A549 (cell line): Measurements from ENCODE around the gene TNS3. TPM values are rescaled to one million over a fixed set of nuclear protein-coding genes. Genes with fewer than 3 reads are reported as not detected.

Source experiments
- ATAC-seq, 2 experiments: fragments of 200-7000 bp in 1 of 2; fragments of >200 bp in 1 of 2; cut with Nextera tagmentation in 1 of 2; cut with Tn5 transposase in 1 of 2; 3 replicates each; pipeline versions ENCODE4 v1.8.0 to v1.9.1; 2018 to 2020; ENCODE audit warnings: mild to moderate bottlenecking in 1 of 2, moderate library complexity in 1 of 2
- CTCF ChIA-PET: fragments of 300-600 bp; sonication (Branson Sonifier 250); formaldehyde crosslinking; extraction: SDS; loops from one replicate; lab custom pipeline; 2021; ENCODE audit warnings: antibody characterized with exemption, inconsistent platforms; lab: Yijun Ruan, JAX
- POLR2A ChIA-PET: fragments of 350-600 bp; formaldehyde crosslinking; extraction: SDS; loops from one replicate; lab custom pipeline; 2021; ENCODE audit warnings: antibody characterized with exemption, inconsistent platforms; lab: Yijun Ruan, JAX
- DNase-seq, 2 experiments: peaks; one replicate each; pipeline versions ENCODE4 v3.0.0 to v3.0.0-alpha.2; 2011 to 2016; ENCODE audit warnings: low read depth in 1 of 2, low spot score in 1 of 2
- FAIRE-seq: peaks from 2 replicates; lab custom pipeline; 2011; peaks lifted over from hg19 to GRCh38; lab: Jason Lieb, UNC
- H3K27ac ChIP-seq, 2 experiments: fragments of >200 bp; sonication (Bioruptor Twin); formaldehyde crosslinking; 3 replicates each; pipeline ENCODE4 v1.5.1; 2016 to 2017
- H3K4me1 ChIP-seq: fragments of >200 bp; sonication (Bioruptor Twin); formaldehyde crosslinking; 3 replicates; pipeline ENCODE4 v1.6.1; 2016
- H3K4me2 ChIP-seq: fragments of >200 bp; sonication (Bioruptor Twin); formaldehyde crosslinking; 3 replicates; pipeline ENCODE4 v1.6.1; 2016
- H3K4me3 ChIP-seq: fragments of >200 bp; sonication (Bioruptor Twin); formaldehyde crosslinking; 3 replicates; pipeline ENCODE4 v1.5.1; 2016
- H3K9me3 ChIP-seq: fragments of >200 bp; sonication (Bioruptor Twin); formaldehyde crosslinking; 3 replicates; pipeline ENCODE4 v1.6.1; 2016
- BHLHE40 ChIP-seq: IDR thresholded peaks from 2 replicates; pipeline ENCODE4 v1.6.1; 2012; ENCODE audit warnings: low read depth, low read length, inconsistent platforms
- CBX8 ChIP-seq: fragments of 200-600 bp; sonication (generic); IDR thresholded peaks from 2 replicates; pipeline ENCODE4 v1.6.1; 2016
- EHMT2 ChIP-seq: fragments of 200-600 bp; sonication (generic); IDR thresholded peaks from 2 replicates; pipeline ENCODE4 v1.6.1; 2016; ENCODE audit warnings: antibody characterized with exemption, low read depth, mild to moderate bottlenecking, moderate library complexity
- ESRRA ChIP-seq: fragments of 150-350 bp; IDR thresholded peaks from 2 replicates; pipeline ENCODE4 v1.6.1; 2014; ENCODE audit warnings: mild to moderate bottlenecking, low read length, borderline replicate concordance
- GATA3 ChIP-seq: IDR thresholded peaks from 2 replicates; pipeline ENCODE4 v1.6.1; 2012; ENCODE audit warnings: borderline replicate concordance
- JUN ChIP-seq, 2 experiments: fragments of >200 bp; sonication (Bioruptor Twin); formaldehyde crosslinking; IDR thresholded peaks; 2 replicates in 1 of 2; 3 replicates in 1 of 2; pipeline ENCODE4 v1.6.1; 2016 to 2017
- JUNB ChIP-seq: fragments of >200 bp; sonication (Bioruptor Twin); formaldehyde crosslinking; IDR thresholded peaks from 2 replicates; pipeline ENCODE4 v1.6.1; 2016
- KDM1A ChIP-seq: fragments of 200-600 bp; sonication (generic); IDR thresholded peaks from 2 replicates; pipeline ENCODE4 v1.6.1; 2016; ENCODE audit warnings: low read depth, mild to moderate bottlenecking
- MAFK ChIP-seq: fragments of 450-650 bp; IDR thresholded peaks from 2 replicates; pipeline ENCODE4 v1.6.1; 2014; ENCODE audit not compliant: partially characterized antibody
- NR3C1 ChIP-seq: fragments of >200 bp; sonication (Bioruptor Twin); formaldehyde crosslinking; IDR thresholded peaks from 3 replicates; pipeline ENCODE4 v1.6.1; 2017
- PBX3 ChIP-seq: IDR thresholded peaks from 2 replicates; pipeline ENCODE4 v1.6.1; 2012
- RARB ChIP-seq: fragments of 250-450 bp; sonication (Bioruptor Pico); IDR thresholded peaks from 2 replicates; pipeline ENCODE4 v1.8.0; 2021; ENCODE audit warnings: mild to moderate bottlenecking, moderate library complexity
- RFX5 ChIP-seq: fragments of 450-650 bp; IDR thresholded peaks from 2 replicates; pipeline ENCODE4 v1.7.1; 2014; ENCODE audit warnings: antibody characterized with exemption, mild to moderate bottlenecking, moderate library complexity
- SREBF2 ChIP-seq: fragments of 450-650 bp; IDR thresholded peaks from 2 replicates; pipeline ENCODE4 v1.6.1; 2014; ENCODE audit warnings: mild to moderate bottlenecking, moderate library complexity
- TFCP2L1 ChIP-seq: fragments of 250-450 bp; sonication (Bioruptor Pico); IDR thresholded peaks from 2 replicates; pipeline ENCODE4 v1.5.0; 2021; ENCODE audit warnings: mild to moderate bottlenecking
- TP53 ChIP-seq: fragments of 250-450 bp; sonication (Bioruptor Pico); IDR thresholded peaks from 2 replicates; pipeline ENCODE4 v1.5.0; 2021; ENCODE audit warnings: mild to moderate bottlenecking, moderate library complexity
- ZC3H11A ChIP-seq: fragments of 450-650 bp; IDR thresholded peaks from 2 replicates; pipeline ENCODE4 v1.6.1; 2014; ENCODE audit warnings: antibody characterized with exemption, mild to moderate bottlenecking
- ZSCAN20 ChIP-seq: fragments of 250-450 bp; sonication (Bioruptor Pico); IDR thresholded peaks from 2 replicates; pipeline ENCODE4 v1.8.0; 2022; ENCODE audit warnings: mild to moderate bottlenecking, moderate library complexity
- whole genome bisulfite sequencing: methylation state at CpG from one replicate; pipeline ENCODE4 v1.1.6; 2017; ENCODE audit errors: missing lambda C conversion rate; 5-methylcytosine and 5-hydroxymethylcytosine counted together
- polyA plus RNA-seq, 4 experiments: library from polyadenylated mRNA; depleted of rRNA in 3 of 4; stranded (reverse); fragments of >200 nt; fragmentation: RNase III in 1 of 4; extraction: RNeasy Plus Mini Kit Qiagen cat#74134 plus additional on column Dnase treatment in 1 of 4; gene quantifications; 2 replicates in 3 of 4; 3 replicates in 1 of 4; pipeline ENCODE4 v1.2.3, GENCODE V29; 2011 to 2017
- TF ChIP-seq, protein P1 (sequence below): fragments of 250-450 bp; sonication (Bioruptor Pico); IDR thresholded peaks from 2 replicates; pipeline ENCODE4 v1.5.0; 2020; ENCODE audit warnings: low read depth, mild to moderate bottlenecking, moderate library complexity
- TF ChIP-seq, protein P2 (sequence below): fragments of >200 bp; sonication (Bioruptor Twin); formaldehyde crosslinking; IDR thresholded peaks from 2 replicates; pipeline ENCODE4 v1.6.1; 2016

Gene TNS3
- polyA plus RNA-seq, 2 of the 4 experiments (the other 2 are of a cell fraction): 107 to 134 TPM

GRCh38 chr7:47384755-47385535 is 197.0 kb downstream of the TNS3 start (continued):
- TF ChIP-seq, protein P1, sequence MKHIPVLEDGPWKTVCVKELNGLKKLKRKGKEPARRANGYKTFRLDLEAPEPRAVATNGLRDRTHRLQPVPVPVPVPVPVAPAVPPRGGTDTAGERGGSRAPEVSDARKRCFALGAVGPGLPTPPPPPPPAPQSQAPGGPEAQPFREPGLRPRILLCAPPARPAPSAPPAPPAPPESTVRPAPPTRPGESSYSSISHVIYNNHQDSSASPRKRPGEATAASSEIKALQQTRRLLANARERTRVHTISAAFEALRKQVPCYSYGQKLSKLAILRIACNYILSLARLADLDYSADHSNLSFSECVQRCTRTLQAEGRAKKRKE (CRISPR knock-in tag): no peak
- TF ChIP-seq TP53 (no peak), RARB (CRISPR knock-in tag) (no peak), SREBF2 (no peak), CBX8 (no peak), KDM1A (no peak), TFCP2L1 (CRISPR knock-in tag) (no peak), JUNB (no peak), EHMT2 (no peak)

- ATAC-seq: no peak
- TF ChIP-seq ESRRA (no peak), MAFK (no peak), BHLHE40 (no peak), ZSCAN20 (CRISPR knock-in tag) (no peak)
- Histone ChIP-seq H3K4me3 (no peak overlapping the region), H3K9me3 (no peaks in the 10 kb centered on the region), H3K27ac (no peak overlapping the region), H3K4me2 (no peak overlapping the region), H3K4me1 (peaks cover 61% of the 10 kb centered on the region)
- ChIA-PET POLR2A (no interaction called here), CTCF (interaction anchor here (2.1 kb wide), 2 partner anchors 13 to 20 kb away, joined by 4 to 8 read pairs; no protein-coding TSS in a partner anchor)
- DNase-seq: no peak
- 79% methylated on average over 10 of the region's 10 CpGs for WGBS
- FAIRE-seq: no peak
Measured at GRCh38 chr7:47383696-47384445, 198.0 kb downstream of the TNS3 start.

GRCh38 chr7:47383072-47383471 is 198.8 kb downstream of the TNS3 start:
- TF ChIP-seq SREBF2 (no peak), ZC3H11A (no peak), RFX5 (no peak), JUNB (no peak), JUN (IDR thresholded peaks at IDR 0.05) (no peak)
- CTCF ChIA-PET: no interaction called here
- ATAC-seq: no peak
- no peak overlapping the region for H3K4me2 ChIP-seq
- no peak for DNase-seq
- no peak for FAIRE-seq
- H3K27ac ChIP-seq: no peak overlapping the region
- no peak overlapping the region for H3K4me3 ChIP-seq
- 77% methylated on average over 8 of the region's 8 CpGs for WGBS
- peaks cover 64% of the 10 kb centered on the region for H3K4me1 ChIP-seq
- H3K9me3 ChIP-seq: no peaks in the 10 kb centered on the region
- POLR2A ChIA-PET: interaction anchor here (0.7 kb wide), 1 partner anchor 64 kb away, joined by 3 read pairs; no protein-coding TSS in a partner anchor

GRCh38 chr7:47382200-47382599 is 199.7 kb downstream of the TNS3 start:
- WGBS: 75% methylated on average over 5 of the region's 5 CpGs
- Histone ChIP-seq H3K27ac (no peak overlapping the region), H3K4me2 (no peak overlapping the region), H3K4me1 (peaks cover 70% of the 10 kb centered on the region), H3K4me3 (no peak overlapping the region), H3K9me3 (no peaks in the 10 kb centered on the region)
- no peak for FAIRE-seq
- TF ChIP-seq PBX3 (no peak), MAFK (no peak), GATA3 (no peak), NR3C1 (no peak)
- TF ChIP-seq, protein P2, sequence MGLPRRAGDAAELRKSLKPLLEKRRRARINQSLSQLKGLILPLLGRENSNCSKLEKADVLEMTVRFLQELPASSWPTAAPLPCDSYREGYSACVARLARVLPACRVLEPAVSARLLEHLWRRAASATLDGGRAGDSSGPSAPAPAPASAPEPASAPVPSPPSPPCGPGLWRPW: no peak
- POLR2A ChIA-PET: no interaction called here
- no peak for ATAC-seq
- no peak for DNase-seq
- CTCF ChIA-PET: interaction anchor here (0.6 to 1.0 kb wide), 2 partner anchors 116 to 563 kb away, joined by 3 read pairs; no protein-coding TSS in a partner anchor
